CD4-positive, alpha-beta T cell treated with Interferon gamma for 1 hour (primary cell): ENCODE measurements around the gene ANKEF1.
"Not testable (repeated sequence)": the region's sequence is repeated elsewhere in the genome, so short reads cannot be mapped to it uniquely, and the experiment has no call there.

Experiments
- DNase-seq: peaks from one replicate; pipeline ENCODE4 v3.0.0-alpha.2; 2020

Gene ANKEF1

DNA sequence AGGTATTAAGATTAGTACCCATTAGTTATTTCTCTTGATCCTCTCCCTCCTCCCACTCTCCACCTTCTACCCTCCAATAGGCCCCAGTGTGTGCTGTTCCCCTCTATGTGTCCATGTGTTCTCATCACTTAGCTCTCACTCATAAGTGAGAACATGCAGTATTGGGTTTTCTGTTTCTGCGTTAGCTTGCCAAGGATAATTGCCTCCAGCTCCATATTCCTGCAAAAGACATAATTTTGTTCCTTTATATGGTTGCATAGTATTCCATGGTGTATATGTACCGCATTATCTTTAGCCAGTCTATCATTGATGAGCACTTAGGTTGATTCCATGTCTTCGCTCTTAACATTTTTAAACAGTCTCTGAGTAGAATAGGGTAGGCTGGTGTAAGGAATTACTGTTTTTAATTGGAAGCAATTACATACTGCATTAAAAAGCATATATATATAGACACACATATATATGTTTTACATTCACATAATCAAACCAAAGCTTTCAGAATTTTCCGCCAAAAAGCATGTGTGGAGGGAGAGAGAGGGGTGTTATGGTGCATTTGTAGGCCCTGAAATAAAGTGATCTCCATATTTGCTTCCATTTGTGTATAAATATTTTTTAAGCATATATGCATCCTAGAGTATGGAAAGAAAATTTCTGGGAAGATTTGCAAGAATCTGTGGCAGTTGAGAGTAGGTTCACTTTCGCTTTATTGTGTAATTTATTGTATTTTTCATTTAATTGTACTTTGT is 709 bp upstream of the ANKEF1 start:
- DNase-seq, result no peak

DNA sequence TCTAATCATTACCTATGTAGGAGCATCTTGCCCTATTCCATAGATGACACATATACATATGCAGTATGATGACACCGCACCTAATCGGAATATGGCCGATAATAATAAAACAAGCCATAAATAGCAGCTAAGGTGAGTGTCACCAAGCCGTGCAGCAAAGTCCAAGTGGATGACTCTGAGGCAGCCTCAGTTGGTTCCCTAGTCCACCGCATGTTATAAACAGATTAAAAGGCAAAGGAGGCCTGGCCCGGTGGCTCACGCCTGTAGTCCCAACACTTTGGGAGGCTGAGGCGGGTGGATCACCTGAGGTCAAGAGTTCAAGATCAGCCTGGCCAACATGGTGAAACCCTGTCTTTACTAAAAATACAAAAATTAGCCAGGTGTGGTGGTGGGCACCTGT is 1.5 kb downstream of the ANKEF1 start:
- DNase-seq, result not testable (repeated sequence)

DNA sequence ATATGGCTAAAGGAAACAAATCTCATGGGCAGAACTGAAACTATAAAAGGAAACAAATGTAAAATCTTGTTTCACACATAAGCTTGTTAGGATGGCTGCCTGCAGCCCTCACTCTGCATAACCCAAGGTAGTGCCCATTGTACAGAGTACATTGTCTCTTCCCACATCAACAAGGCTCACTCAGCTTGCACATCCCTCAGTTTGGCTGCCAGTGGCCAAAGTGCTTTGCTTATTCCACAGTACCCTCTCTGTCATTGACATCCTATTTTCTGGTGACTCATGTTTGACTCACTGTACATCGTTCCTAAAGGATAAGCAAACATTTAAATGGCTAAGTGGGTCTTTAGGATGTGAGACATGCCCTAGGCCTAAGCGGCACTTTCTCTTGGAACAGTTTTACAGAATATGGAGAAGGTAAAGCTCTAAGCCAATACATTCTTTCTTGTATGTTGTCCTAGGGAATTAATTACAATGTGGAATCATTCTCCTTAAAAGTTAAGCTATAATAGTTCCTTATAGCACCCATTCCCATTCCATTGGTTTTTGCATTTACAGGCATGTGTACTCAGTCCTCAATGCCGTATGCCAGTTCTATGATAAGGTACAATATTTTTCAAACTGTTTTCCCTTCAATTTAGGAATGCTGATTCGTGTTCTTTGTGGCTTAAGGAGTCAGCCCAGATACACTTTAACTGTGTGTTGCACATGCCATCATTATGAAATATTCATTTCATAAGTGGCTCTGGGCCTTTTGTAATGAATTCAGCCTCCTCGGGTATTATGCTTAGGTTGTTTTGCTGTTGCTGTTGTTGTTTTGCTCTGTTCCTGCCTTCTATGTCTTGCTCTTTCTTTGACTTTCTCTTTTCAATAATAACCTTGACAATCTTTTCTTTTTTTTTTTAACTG is 5.5 kb downstream of the ANKEF1 start:
- no peak for DNase-seq

DNA sequence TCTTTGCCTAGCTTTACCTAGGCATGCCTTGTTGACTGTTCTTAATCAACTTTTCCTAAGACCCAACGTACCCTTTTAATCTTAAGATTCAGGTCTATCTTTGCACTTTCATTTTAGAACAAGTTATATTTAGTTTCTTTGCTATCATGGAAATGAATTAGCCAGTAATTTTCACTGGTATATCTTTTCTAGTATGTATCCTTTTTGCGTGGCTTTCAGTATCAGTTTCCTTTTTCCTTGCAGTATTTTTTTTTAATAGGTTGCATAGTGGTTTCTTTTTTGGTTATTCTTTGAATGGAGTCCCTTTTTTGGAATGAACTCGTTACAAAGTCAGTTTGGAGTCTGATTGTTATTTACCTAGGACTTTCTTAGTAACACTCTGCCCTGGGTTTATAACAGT is 7.3 kb downstream of the ANKEF1 start:
- no peak for DNase-seq

DNA sequence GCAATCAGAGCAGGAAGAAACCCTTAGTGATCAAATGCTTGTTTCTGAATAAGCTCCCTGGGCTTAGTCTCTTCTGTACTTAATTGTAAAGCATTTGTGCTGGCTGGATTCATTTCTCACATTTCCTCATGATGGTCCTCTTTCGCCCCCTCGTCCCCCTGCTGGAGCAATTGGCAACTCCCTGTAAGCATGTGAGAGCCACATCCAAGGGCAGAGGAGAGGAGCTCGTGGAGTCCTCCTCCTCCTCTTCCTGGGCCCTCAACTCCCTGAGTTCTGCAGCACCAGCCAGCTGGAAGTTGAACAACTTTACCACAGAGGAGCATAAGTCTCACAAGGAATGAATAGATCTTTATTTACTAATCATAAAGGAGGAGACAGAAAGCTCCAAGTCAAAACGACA is 12.6 kb downstream of the ANKEF1 start:
- no peak for DNase-seq

DNA sequence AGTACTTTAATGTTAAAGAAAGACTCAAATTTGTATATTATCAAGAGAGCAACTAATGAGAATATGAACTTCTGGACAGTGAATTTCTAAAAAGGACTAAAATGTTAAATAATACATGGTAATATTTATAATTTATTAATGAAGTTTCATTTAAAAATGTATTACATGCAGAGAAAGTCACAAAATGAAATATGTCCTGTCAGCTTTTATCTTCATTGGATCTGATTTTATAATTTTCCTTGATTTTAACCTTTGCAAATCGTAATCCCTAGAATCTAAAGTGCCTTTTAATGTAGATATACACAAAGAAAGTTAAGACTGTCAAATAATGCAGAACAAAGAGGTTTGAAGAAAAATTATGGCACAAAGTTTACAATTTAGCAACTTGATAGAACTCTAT is 16.4 kb downstream of the ANKEF1 start:
- no peak for DNase-seq

DNA sequence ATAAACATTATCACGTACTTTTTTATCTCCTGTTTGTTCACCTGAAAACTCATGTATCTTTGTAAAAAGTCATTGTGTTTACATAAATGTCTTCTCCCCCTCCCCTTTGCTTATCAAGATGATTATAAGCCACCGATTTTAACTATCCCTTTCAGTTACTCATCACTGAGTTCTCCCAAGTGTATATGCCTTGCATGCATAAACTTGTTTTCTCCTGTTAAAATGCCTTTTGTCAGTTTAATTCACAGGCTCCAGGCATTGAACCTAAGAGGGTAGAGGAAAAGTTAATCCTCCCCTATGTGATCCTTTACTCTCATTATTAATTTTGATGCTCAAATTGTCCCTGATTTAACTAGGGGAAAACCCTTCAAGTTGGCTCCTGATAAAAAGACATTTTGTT is 24.2 kb downstream of the ANKEF1 start:
- DNase-seq, result no peak

DNA sequence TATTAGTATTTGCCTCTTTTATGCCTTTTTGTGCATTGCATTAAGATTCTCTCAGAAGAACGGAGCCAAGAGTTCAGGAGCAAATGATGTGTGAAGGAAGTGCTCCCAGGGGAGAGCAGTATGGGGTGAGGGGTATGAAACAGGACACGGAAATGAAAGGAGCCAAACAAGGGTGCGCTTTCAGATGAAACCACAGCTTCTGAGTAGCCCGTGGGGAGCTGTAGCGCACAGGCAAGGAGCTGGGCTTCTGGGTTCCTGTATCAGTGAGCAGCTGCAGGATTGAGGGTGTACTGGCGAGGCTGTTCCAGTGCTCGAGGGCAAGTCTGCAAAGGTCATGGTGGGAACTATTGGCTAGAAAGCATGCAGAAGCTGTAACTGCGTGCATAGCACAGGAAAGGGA is 25.4 kb downstream of the ANKEF1 start:
- DNase-seq, result no peak

DNA sequence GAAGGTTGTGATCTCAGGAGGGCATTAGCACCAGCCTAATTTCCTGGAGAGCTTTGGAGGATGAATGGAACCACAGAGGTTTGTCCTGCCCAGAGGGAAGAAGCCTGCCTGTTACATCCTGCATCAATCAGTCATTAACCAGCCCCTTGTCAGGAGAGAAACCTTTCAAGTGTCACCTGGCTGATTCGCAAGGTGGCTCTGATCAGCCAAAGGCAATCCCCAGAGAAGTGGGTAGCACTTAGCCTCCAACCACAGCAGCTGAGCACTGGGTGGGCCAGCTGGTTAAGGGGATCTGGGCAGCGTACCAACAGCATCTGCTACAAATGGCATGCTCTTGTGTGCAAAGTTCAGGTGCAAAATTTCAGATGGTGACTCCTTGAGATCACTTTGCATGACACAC is 26.9 kb downstream of the ANKEF1 start:
- DNase-seq, result no peak

DNA sequence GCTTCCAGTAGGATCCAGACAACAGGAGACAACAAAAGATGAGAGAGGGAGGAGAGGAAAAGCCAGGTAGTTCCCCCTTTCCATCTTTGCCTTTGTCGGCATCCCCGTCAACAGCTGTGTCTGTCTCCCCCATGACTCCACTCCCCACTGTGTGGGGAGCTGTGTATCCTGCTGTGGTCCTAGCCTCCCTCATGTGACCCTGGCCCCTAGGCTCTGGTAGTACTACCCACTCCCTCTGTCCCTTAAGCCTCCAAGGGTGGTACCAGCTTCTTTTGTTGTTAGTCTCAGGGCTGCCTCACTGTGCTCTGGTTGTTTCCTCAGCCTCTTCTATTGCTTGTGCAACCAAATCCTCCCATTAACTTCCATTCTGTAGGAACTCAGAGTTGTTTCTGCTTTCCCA is 28.7 kb downstream of the ANKEF1 start:
- no peak for DNase-seq

DNA sequence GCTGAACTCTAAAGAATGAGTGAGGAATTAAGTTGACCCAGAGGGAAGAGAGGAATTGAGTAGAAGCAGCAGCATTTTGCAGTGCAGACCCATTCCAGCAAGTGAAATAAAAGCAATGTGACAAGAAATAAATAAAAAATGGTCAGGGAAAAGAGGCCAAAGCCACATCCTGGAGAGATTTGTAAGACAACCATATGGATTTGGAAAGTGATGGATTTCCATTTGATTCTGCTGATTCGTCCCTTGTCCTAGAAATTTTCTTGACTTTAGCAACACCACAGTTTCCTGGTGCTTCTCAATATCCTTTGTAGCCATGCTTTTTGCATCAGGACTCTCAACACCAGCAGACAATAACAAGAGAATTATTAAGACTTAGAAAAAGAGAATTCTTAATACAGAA is 29.8 kb downstream of the ANKEF1 start:
- no peak for DNase-seq

DNA sequence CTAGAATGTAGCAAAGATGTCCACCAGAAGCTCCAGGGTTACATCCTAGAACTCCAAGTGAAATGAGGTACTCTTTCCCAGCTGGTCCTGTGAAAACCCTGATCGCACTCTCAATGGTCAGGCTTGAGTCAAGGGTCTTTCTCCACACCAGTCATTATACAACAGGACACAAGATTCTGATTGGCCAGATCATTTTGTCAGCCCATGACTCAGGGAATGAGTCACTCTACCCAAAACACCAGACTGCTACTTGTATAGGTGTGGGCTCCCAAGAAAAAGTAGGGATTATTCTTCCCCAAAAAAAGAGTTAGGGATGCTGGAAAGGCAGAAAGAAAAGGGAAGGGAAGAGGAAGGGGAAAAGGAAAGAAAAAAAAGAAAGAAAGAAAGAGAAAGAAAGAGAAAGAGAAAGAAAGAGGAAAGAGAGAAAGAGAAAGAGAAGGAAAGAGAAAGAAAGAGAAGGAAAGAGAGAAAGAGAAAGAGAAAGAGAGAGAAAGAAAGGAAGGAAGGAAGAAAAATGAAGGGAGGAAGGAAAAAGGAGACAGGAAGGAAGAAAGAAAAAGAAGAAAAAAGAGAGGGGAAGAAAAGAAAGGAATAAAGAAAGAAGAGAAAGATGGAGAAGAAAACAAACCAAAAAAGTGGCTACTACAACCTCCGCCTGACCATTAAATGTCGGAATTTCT is 30.5 kb downstream of the ANKEF1 start:
- DNase-seq, result no peak

DNA sequence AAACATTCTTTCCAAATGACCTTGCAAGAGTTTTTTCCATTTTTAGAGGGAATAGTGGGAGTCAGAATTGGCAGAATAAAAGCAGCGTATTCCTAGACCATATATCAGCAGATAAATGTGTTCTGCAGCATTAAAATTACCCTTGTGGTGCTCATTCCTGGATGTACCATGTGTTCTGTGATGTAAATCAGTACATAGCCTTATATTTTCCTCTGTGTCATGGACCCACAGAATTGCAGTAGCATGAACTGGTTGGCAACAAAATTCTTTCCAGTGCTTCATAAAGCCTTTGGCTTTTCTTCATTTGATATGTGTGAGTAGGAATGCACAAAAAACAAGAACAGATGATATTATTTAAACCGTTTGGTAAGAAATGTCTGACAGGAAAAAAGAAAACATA is 32.5 kb downstream of the ANKEF1 start:
- DNase-seq, result no peak

DNA sequence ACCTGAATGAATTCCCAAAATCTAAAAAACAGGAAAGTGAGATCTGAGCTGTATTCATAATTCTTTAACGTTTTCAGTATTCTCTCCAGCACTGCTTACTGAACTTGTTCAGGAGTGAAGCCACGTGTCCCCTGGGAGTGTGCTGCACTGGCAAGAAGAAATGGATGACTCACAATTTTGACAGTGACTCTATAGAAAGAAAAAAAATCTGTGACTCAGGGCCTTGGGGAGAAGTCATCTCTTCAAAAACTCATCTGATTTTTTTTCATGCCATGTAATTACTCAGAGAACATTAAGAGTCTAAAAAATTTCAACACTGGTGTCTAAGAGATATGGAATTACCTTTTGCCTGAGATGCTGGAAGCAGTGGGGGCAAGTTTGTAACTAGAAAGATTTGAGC is 39.7 kb downstream of the ANKEF1 start:
- DNase-seq, result no peak

DNA sequence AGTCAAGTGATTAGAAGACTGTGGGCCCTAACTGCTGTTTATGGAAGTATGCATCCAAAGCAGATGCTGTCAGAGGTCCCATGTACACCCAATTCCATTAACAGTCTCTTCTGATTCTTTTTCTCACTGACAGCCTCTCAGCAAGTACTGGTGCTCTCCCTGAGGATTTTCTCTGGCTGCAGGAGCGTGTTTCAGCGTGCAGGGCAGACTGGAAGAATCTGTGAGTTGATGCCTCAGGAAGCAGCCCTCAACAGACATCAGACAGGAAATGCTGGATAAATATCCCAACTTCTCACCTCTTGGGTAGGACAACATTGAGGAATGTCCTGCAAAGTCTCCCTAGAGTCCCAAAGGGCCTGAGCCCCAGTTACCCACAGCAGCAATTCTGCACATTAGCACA is 40.8 kb downstream of the ANKEF1 start:
- DNase-seq, result no peak

DNA sequence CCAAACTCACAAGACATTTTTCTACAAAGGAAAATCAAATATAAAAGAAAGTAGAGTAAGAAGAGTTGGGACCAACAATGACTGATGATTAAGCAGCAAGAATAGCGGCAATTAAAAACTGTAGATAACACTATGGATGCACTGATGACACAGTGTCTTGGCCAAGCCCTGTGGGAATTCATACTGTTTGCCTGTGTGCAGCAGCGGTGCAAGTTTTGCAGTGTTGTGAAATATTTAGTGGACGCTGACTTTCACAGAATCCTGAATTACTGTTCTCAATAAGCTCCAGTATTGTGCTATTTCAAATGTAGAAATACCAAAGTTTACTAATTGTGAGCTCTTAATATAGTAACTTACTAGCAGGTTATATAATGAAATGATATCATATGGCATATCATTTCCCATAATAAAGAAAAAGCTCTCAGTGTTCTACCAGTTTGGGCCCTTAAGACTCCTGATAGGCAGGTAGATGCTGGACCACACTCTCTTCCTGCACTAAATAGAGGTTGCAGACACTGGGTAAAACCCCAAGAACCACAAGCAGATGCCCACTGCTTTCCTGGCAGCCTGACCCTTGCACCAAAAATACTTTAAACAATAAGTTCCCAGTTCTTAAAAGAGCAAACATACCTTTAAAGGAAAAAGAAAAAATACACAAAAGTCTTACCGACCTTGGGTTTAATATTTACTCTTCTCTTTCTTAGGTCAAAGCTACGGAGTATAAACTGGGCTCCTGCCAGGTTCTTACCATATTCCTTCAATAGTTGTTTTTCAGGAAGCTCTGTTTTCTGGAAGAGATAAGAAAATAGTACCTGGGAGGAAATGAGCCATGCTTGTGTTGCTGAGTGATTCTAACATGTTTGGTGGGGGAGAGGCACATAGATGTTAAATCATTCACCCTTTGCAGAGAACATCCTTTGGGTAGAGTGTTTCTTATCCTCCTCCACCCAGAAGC is 41.6 kb downstream of the ANKEF1 start:
- DNase-seq, result no peak

DNA sequence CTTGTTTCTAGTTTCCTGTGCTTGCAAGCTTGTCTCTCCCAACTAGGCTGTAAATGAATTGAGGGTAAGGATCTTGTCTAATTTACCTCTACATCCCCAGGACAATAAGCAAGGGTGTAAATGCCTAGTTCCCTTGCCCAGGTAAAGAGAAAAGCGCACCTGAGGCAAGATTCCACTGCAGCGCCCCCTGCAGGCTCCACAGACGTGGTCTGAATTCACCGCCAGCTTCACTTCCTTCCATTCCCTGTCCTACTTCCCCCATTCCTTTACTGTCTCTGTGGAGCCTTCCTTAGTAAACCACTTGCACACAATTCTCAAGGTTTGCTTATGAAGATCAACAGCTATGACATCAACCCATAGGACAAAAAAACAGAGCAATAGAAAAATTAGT is 42.3 kb downstream of the ANKEF1 start:
- no peak for DNase-seq

DNA sequence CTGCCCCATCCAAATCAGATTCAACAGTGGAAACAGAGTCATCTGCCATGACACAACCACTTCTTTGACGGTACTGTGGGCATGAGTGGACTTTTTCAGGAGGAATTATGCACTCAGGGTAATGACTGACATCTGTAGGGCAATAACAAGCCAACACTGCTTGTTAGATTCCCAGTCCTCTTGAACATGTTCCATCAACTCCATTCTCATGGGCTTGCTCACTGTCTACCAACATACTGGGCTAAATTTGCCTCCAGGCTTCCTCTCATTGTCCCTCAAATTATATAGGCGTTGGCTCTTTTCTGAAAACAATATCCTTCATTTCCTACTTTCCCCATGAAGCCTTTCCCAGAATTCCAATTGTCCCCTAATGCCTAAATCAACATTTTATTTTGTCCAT is 43.1 kb downstream of the ANKEF1 start:
- no peak for DNase-seq

DNA sequence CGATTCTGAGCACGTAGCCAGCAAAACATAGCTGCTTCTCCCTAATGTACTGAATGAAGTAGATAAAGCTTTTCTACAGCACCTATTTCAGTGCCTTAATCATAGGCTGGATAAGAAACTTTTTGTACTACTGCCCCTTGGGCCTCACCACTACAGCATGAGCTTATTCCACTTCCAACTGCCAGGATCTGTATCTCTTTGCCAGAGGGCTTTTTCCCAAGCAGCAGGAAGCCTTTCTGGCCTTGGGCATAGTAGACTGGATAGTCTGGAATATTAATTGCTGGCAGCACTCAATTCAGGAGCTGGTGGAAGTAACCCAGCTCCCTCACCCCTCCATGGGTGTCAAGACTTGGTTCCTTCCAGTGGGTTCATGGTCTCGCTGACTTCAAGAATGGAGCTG is 43.6 kb downstream of the ANKEF1 start:
- DNase-seq, result no peak

DNA sequence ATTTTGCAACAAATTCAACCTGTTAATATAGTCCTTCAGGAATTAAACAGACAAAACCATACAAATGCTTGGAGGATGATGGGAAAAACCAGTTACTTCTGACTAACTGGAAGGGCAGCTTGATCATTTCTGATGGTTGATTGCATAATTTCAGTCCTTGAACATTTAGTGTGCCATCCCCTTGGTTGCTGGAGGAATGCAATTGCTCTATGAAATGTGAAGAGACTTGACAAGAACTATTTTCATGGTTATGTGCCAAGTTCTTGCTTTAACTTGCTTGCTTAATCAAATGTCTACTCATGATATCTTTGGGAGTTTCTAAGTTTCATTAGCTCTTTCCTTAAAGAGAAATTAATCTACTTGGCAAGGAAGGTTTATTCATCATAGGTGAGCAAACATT is 45.2 kb downstream of the ANKEF1 start:
- no peak for DNase-seq

DNA sequence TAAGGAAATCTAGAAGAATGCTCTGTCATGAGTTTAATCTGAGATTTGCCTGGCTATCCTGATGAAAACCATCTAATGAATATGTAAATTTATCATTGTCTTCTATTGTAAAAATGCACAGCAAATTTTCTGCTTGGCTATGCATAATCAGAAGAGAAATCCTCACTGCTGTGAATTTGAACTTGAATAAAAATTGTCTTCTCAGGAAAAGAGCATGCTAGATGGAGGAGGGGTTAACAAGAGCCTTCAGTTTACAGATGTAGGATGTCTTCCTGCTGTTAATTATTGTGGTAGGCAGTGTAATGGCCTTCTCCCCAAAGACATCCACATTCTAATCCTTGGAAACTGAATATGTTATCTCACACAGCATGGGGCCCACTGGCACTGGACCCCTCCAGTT is 45.8 kb downstream of the ANKEF1 start:
- DNase-seq, result no peak

DNA sequence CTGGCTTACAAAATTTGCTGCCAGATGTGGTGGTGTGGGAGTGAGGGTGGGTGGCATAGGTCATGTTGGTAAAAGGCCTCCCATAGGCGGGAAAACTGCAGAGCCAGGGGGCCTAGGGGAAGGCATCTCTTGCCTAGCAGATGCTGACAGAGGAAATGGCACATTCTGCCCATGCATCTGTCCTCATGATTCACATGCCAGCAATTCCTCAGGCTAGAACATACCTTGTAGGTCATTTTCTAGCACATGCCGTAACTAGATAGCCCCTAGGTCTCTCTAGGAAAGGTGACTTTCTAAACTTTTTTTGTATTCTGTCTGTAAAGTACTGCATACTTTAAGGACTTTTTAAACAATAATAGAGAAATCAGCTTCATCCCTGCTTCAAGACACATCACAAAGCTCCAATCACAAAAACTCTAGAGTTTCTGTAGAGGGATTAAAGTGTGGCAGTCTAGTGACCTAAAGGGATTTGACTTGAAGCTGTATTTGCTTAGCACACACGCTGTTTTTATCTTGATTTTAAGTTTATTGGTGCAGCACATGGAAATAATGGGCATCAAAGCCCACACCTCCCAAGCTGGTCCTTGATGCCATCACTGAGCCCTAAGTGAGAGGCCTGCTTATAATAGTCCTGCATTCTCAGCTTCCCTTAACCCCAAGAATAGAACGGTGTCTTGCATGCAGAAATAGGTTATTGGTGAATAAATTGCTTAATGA is 55.2 kb downstream of the ANKEF1 start:
- DNase-seq, result no peak
